Prostate gland (tissue), 2 donors: ENCODE results near the gene RIN2. TPM values are rescaled to one million over a fixed set of nuclear protein-coding genes. Genes with fewer than 3 reads are reported as not detected.

ENCODE experiments used
- DNase-seq: peaks from one replicate; pipeline ENCODE4 v3.0.0-alpha.2; 2019; ENCODE audit warnings: low spot score
- H3K27ac ChIP-seq, 2 donors: fragments of 200-600 bp; sonication (generic); 2 replicates each; pipeline ENCODE4 v1.5.1; 2017 to 2019
- H3K27me3 ChIP-seq: fragments of 200-600 bp; sonication (generic); replicated peaks from 2 replicates; pipeline ENCODE4 v1.5.1; 2019; ENCODE audit not compliant: insufficient read depth
- H3K36me3 ChIP-seq, 2 donors: fragments of 200-600 bp; sonication (generic); 1 replicate in 1 of 2; 2 replicates in 1 of 2; pipeline versions ENCODE4 v1.5.1 to v1.8.1; 2017 to 2019
- H3K4me1 ChIP-seq: fragments of 200-600 bp; sonication (generic); replicated peaks from 2 replicates; pipeline ENCODE4 v1.5.1; 2019
- H3K4me3 ChIP-seq, 2 donors: fragments of 200-600 bp; sonication (generic); 2 replicates each; pipeline ENCODE4 v1.5.1; 2017 to 2019
- H3K9me3 ChIP-seq: fragments of 200-600 bp; sonication (generic); 2 replicates; pipeline ENCODE4 v1.5.1; 2017
- CTCF ChIP-seq, 4 experiments: fragments of 200-600 bp in 2 of 4; fragments of 450-650 bp in 2 of 4; sonication (generic) in 2 of 4; IDR thresholded peaks; 1 replicate in 3 of 4; 2 replicates in 1 of 4; pipeline ENCODE4 v1.5.1; 2016 to 2019; ENCODE audit warnings: antibody characterized with exemption in 4 of 4, mild to moderate bottlenecking in 2 of 4, moderate library complexity in 2 of 4
- POLR2A ChIP-seq: fragments of 450-650 bp; IDR thresholded peaks from one replicate; pipeline ENCODE4 v1.6.1; 2016; ENCODE audit warnings: antibody characterized with exemption, mild to moderate bottlenecking
- POLR2AphosphoS5 ChIP-seq: sonication (generic); formaldehyde crosslinking; IDR thresholded peaks from one replicate; pipeline ENCODE4 v1.6.1; 2017; ENCODE audit warnings: antibody characterized with exemption
- WGBS: methylation state at CpG from one replicate; pipeline ENCODE4 v1.1.5; 2018; 5-methylcytosine and 5-hydroxymethylcytosine counted together
- intact Hi-C: fragments of 100-400 bp; cut with DNase I; formaldehyde crosslinking; loops from one replicate; pipeline ENCODE4 v1.14.2; 2022
- total RNA-seq, 2 donors: library from RNA; depleted of rRNA; stranded (reverse); fragments of >200 nt; gene quantifications; one replicate each; pipeline ENCODE4 v1.1.0, GENCODE V29; 2016

The RIN2 gene
- total RNA-seq, 2 donors from 2014 or later = 50.4 to 77.9 TPM

DNA sequence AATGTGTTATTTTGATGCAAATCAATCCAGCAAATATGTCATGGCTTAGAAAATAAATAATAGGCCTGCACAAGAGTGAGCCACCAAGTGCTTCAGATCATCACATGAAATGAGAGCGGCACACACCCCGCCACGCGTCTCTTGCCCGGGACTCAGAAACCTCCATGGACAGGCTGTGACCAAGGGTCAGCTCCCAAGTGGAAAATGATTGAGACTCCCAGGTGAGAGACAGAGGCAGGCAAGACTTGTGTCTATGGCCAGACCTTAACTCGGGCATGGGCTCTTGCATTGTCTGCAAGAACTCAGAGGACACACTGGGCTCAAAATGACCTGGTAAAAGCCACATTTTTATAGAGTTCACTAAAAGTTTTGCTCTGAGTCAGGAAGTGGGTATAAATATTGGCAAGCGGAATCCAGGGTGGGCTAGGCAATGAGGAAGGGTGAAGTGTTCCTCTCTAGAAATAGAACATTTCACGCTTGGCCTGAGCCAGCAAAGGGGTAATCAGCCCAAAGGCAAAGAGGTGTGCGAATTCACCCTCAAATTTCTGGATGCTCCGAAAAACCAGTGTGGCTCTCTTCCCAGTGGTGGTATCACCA lies 30.7 kb upstream of the RIN2 start:
- Histone ChIP-seq H3K27ac (no peak overlapping the region), H3K9me3 (no peaks in the 10 kb centered on the region), H3K4me3 (no peak overlapping the region), H3K4me1 (no peaks in the 10 kb centered on the region), H3K27me3 (no peaks in the 10 kb centered on the region), H3K36me3 (no peaks in the 10 kb centered on the region)
- DNase-seq = no peak
- 93% methylated on average over 10 of the region's 10 CpGs for whole genome bisulfite sequencing
- no peak for TF ChIP-seq POLR2A
- TF ChIP-seq CTCF (IDR thresholded peaks at IDR 0.05) = no peak
- TF ChIP-seq POLR2AphosphoS5 = no peak
- intact Hi-C loops = no loop called here

DNA sequence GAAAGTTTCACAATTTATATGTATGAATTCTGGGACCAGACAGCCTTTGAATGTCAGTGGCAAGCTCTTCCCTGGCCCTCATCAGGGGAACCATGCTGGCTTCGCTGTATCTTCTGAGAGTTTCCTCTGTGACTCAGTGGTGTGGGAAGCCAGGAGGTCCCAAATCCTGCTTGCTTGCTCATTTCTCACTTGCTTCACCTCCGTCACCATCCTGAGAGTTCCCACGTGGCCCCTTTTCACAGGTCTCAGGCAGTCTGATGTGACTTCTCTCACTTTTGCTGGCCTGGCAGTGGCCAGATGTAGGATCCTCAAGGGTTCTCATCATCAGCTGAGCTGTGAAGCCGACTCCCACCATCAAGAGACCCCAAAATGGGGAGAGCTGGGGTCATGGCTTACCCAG lies 28.4 kb upstream of the RIN2 start:
- TF ChIP-seq POLR2AphosphoS5 (no peak), POLR2A (no peak), CTCF (IDR thresholded peaks at IDR 0.05) (no peak)
- no peak overlapping the region for H3K27ac ChIP-seq
- no peak overlapping the region for H3K4me3 ChIP-seq
- intact Hi-C loops = no loop called here
- H3K36me3 ChIP-seq = no peaks in the 10 kb centered on the region
- 95% methylated on average over 4 of the region's 4 CpGs for WGBS
- no peaks in the 10 kb centered on the region for H3K27me3 ChIP-seq
- H3K4me1 ChIP-seq = no peaks in the 10 kb centered on the region
- no peak for DNase-seq
- no peaks in the 10 kb centered on the region for H3K9me3 ChIP-seq

DNA sequence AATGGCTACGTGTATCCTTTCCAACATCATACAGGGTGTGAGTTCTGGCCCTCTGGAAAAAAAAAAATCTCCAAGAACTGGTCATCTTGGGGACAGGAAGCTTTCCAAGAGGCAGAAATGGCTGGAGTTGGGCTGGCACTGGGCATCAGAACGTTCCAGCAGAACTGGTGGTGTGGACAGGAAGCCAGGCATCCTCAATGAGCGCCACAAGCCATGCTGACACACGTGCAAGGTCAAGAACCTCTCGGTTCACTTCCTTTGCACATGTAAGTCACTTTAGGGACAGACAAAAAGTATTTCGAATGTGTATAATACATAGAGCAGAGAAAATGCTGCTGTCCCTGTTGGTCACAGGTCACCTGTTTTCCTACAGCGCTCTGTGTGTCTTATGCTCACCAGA lies 27.4 kb upstream of the RIN2 start:
- Histone ChIP-seq H3K27me3 (no peaks in the 10 kb centered on the region), H3K36me3 (no peaks in the 10 kb centered on the region), H3K9me3 (no peaks in the 10 kb centered on the region), H3K27ac (no peak overlapping the region), H3K4me1 (no peaks in the 10 kb centered on the region), H3K4me3 (no peak overlapping the region)
- 81% methylated on average over 7 of the region's 7 CpGs for WGBS
- TF ChIP-seq POLR2AphosphoS5 (no peak), POLR2A (no peak), CTCF (IDR thresholded peaks at IDR 0.05) (no peak)
- DNase-seq = no peak
- intact Hi-C loops = no loop called here

DNA sequence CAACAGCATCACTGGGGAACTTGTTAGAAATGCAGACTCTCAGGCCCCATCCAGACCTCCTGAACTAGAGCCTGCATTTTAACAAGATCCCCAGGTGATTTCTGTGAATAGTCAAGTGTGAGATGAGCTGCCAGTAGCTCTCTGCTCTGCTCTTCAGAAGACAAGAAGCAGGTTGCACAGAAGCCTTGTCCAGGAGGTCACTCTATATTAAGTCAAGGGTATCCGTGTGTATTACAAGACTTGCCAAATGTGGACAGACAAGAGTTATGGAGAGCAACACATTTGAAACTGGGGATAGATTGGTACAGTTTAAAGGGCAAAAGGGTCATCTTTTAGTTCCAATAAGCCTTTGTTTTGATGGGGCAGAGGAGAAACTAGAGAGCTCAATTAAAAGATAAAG lies 23.2 kb upstream of the RIN2 start:
- Histone ChIP-seq H3K27me3 (no peaks in the 10 kb centered on the region), H3K27ac (no peak overlapping the region), H3K9me3 (no peaks in the 10 kb centered on the region), H3K36me3 (no peaks in the 10 kb centered on the region), H3K4me1 (no peaks in the 10 kb centered on the region), H3K4me3 (no peak overlapping the region)
- intact Hi-C loops = no loop called here
- DNase-seq = no peak
- WGBS = 83% methylated on average over 1 of the region's 1 CpG
- no peak for TF ChIP-seq POLR2AphosphoS5
- TF ChIP-seq POLR2A = no peak
- TF ChIP-seq CTCF (IDR thresholded peaks at IDR 0.05) = no peak

GRCh38 chr20:19735446-19735845 lies 22.6 kb upstream of the RIN2 start:
- no peak overlapping the region for H3K27ac ChIP-seq
- WGBS = 10% methylated on average over 6 of the region's 6 CpGs
- TF ChIP-seq CTCF (IDR thresholded peaks at IDR 0.05) (no peak), POLR2AphosphoS5 (no peak), POLR2A (no peak)
- DNase-seq = peak; percentile 15
- H3K9me3 ChIP-seq = no peaks in the 10 kb centered on the region
- intact Hi-C loops = no loop called here
- no peaks in the 10 kb centered on the region for H3K4me1 ChIP-seq
- no peaks in the 10 kb centered on the region for H3K36me3 ChIP-seq
- no peak overlapping the region for H3K4me3 ChIP-seq
- no peaks in the 10 kb centered on the region for H3K27me3 ChIP-seq
